ENCODE results near the gene LANCL2.
"Not testable (repeated sequence)": the region's sequence is repeated elsewhere in the genome, so short reads cannot be mapped to it uniquely, and the experiment has no call there.

The LANCL2 gene

DNA sequence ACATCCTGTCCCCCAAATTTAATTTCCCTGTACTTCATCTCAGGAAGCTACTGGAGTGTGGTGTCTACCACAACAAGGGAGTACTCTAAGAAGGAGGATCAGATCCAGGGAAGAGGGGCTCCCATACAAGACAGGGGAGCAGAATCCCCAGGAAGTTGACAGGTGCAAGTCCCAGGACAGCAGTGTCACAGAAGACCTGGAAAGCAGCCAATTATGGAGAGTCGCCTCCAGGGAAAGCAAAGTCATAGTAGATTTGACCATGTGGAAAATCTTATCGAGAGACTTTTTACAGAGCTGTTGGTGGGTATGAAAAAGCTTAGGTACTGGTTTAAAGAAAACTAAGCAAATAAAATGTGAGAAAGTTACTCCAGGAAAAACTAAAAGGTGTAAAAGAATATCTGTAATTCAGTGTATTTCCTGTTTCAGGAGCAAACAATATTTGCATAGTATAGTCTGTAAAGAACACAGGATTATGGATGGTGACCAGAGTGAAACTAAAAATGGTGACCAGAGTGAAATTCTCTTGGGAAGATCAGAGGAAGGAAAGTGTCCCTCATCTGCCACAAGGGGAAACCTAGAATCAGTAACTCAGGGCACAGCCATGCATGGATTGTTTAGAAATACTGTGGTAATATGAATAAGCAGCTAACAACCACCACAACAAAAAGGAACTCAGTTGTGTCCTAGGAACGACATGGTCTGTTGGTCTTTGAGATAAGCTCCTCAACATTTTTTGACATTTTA lies 44.5 kb downstream of the LANCL2 start:
- DNase-seq = no peak

DNA sequence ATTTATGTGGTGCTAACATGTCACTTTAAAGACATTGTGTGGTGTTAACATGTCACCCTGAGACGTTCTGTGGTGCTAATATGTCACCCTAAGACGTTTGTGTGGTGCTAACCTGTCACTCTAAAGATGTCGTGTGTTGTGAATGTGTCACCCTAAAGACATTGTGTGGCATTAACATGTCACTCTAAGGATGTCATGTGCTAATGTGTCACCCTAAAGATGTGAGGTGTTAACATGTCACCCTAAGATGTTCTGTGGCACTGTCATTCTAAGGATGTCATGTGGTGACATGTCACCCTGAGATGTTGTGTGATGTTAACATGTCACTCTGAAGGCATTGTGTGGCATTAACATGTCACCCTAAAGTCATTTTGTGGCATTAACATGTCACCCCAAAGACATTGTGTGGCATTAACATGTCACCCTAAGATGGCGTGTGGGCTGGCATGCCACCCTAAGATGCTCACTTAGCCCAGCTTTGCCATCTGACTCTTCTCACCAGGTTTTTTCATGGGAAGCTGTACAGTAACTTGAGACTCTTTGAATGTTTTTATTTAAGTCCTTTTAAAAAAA lies 45.6 kb downstream of the LANCL2 start:
- no peak for DNase-seq

- no peak for DNase-seq
Measured at GRCh38 chr7:55411844-55412243, 46.7 kb downstream of the LANCL2 start.

GRCh38 chr7:55413442-55413841 lies 48.3 kb downstream of the LANCL2 start:
- no peak for DNase-seq

DNA sequence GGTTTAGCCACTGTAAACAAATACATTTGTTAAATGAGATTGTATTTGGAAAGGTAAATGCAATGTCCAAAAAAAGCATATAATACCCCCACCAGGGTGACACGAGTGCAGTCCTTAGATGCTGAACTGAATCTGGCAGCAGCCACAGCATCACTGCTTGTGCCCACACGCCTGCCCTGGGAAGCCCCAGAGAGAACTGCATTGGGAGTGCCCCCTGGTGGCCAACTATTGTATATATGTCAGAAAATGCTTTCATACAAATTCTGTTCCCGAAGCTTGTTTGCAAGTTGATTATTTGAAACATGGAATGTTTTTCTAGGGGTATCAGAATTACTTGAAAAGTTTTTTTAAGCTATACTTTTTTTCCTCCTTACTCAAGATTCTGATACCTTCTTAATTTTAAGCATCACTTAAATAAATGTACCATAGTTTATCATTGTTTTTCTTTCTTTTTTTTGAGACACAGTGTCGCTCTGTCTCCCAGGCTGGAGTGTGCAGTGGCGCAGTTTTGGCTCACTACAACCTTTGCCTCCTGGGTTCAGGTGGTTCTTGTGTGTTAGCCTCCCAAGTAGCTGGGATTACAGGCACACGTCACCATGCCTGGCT lies 50.1 kb downstream of the LANCL2 start:
- DNase-seq = peak; percentile 69 to 83 (median 72)

DNA sequence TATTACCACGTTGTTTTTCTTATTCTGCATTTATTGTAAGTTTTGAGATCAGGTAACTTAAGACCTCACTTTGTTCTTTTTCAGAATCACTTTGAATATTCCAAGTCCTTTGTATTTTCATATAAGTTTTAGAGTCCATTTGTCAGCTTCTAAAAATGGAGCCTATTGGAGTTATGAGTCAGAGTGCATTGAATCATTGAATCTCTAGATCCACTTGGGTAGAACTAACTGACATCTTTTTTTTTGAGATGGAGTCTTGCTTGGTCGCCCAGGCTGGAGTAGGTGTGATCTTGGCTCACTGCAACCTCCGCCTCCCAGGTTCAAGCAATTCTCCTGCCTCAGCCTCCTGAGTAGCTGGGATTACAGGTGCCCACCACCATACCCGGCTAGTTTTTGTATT lies 52.3 kb downstream of the LANCL2 start:
- not testable (repeated sequence) for DNase-seq

- no peak for DNase-seq
Measured at GRCh38 chr7:55420530-55420929, 55.4 kb downstream of the LANCL2 start.

- no peak for DNase-seq
Measured at GRCh38 chr7:55423277-55423711, 58.2 kb downstream of the LANCL2 start.

GRCh38 chr7:55423891-55424290 lies 58.8 kb downstream of the LANCL2 start:
- no peak for DNase-seq

DNA sequence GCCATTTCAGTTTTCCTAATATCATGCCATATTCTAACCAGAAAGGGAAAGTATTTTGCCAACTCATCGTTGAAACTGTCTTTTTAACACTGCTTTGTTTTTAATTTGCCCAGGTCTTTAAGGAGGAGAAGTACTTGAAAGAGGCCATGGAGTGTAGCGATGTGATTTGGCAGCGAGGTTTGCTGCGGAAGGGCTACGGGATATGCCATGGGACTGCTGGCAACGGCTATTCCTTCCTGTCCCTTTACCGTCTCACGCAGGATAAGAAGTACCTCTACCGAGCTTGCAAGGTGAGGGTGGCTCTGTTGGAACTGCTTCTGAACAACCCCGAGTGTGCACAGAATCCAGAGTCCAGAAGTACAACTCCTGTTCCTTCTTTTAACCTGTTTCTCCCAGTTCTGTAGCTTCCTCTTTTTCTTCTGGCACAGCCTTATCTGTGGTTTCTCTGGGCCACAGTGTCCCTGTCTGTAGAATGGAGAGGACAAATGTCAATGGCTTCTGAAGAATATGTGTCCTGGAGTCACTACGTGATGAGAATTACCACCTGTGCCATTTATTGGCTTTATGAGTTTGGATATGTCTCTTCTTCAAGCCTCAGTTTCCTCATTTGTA lies 60.1 kb downstream of the LANCL2 start:
- no peak for DNase-seq

DNA sequence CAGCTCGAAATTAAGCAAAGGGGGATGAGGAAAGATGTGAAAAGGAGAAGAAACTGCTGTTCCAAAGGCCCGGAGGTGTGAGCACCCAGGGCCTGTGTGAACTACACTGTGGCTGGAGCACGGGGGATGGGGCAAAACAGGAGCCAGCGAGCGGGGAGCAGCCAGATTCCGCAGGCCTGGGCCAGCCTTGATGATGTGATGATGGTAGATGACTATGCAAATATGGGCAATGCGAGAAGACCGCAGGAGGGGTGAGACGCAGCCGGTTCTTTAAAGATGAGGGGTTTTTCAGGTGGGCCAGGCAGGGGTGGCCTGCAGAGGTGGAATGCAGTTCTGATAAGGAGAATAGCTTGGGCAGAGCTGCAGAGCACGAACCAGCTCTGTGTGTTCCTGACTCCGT lies 61.5 kb downstream of the LANCL2 start:
- DNase-seq = no peak

- DNase-seq = no peak
Measured at GRCh38 chr7:55427342-55427741, 62.2 kb downstream of the LANCL2 start.

- DNase-seq = no peak
Measured at GRCh38 chr7:55427800-55428199, 62.7 kb downstream of the LANCL2 start.

DNA sequence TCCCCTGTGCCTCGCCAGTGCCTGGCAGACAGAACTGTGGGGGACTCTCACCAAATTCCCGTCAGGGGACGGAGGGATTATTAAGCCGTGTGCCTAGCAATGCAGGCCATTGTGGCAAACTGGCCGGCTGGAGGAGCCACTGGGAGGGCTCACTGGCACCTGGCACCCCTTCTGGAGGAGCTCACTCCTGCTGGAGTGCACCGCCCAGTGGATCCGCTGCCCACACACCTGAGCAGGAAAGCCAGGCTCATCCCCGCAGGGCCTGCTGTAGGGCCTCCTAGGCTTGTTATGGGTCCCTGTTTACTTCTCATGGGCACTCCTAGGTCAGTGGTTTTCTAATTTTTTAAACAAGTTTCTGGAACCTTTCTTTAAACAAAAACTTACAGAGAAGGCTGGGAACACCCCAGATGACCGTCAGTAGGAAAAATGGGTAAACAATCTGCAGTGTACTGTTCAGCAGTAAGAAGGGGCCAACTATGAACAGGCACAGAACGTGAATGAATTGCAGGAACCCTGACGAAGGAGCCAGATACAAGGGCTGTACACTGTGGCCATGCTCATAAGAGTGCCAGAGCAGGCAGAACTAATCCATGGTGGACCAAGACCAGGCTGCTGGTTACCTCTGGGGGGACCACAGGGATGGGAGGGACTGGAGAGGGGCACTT lies 64.8 kb downstream of the LANCL2 start:
- DNase-seq = no peak

GRCh38 chr7:55431898-55432297 lies 66.8 kb downstream of the LANCL2 start:
- DNase-seq = no peak

DNA sequence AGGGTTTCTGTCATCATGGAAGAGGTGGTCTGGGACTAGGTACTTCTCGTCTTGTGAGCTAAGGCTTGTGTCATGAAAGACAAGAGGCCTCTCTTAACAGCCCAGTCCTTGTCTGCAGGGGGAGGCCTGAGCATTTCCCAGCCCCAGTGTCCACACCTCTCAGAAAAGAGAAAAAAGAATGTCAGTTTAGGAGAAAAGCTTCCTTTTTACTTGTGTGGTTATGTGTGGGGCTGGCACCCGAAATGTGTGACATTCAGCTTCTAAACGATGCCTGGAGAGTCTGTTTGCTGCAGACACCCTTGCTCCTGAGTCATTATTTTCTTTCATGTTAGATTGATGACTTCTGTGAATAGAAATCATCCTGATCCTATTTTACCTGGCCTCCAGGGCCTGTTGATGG lies 67.4 kb downstream of the LANCL2 start:
- DNase-seq = no peak

- no peak for DNase-seq
Measured at GRCh38 chr7:55432939-55433784, 68.0 kb downstream of the LANCL2 start.

- DNase-seq = no peak
Measured at GRCh38 chr7:55435466-55435865, 70.3 kb downstream of the LANCL2 start.

- no peak for DNase-seq
Measured at GRCh38 chr7:55436457-55436856, 71.3 kb downstream of the LANCL2 start.

DNA sequence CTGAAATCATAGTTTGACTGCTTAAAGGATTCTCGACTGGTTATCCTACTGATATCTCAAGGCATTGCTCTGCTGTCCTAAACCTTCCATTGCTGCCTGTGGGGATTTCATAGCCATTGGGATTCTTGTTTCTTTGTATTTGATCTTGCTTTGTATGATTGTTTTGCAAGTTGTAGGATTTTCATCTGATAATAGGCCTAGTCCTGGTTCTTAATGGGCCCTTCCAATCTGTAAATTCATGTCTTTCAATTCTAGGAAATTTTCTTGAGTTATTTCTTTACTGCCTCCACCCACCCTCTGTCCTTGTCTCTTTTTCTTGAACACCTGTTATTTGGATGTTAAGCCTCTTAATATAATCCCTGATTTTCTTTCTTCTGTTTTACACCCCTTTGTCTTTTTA lies 72.2 kb downstream of the LANCL2 start:
- no peak for DNase-seq

GRCh38 chr7:55438085-55438756 lies 73.1 kb downstream of the LANCL2 start:
- no peak for DNase-seq

Measured in activated CD4-positive, CD25-positive, alpha-beta regulatory T cell (primary cell).